C4-2B (cell line): Measurements from ENCODE around the gene C5orf58.

Experiments
- H3K27ac ChIP-seq: fragments of 450-650 bp; 2 replicates; pipeline ENCODE4 v1.5.1; 2017
- CTCF ChIP-seq: fragments of 450-650 bp; conservative IDR thresholded peaks from 2 replicates; pipeline ENCODE4 v1.5.1; 2017; ENCODE audit warnings: mild to moderate bottlenecking
- ZFX ChIP-seq: fragments of 450-650 bp; IDR thresholded peaks from 2 replicates; pipeline ENCODE4 v1.6.1; 2017

C5orf58 gene

GRCh38 chr5:170275376-170275994 lies 42.7 kb downstream of the C5orf58 start:
- TF ChIP-seq CTCF (no peak), ZFX (no peak)

GRCh38 chr5:170276140-170276539 lies 43.4 kb downstream of the C5orf58 start:
- TF ChIP-seq CTCF, result no peak
- no peak for TF ChIP-seq ZFX
- H3K27ac ChIP-seq, result no peak overlapping the region

More at GRCh38 chr5:170275376-170275994, 42.7 kb downstream of the C5orf58 start:
- H3K27ac ChIP-seq, result no peak overlapping the region

GRCh38 chr5:170277867-170278281 lies 45.1 kb downstream of the C5orf58 start:
- TF ChIP-seq CTCF (no peak), ZFX (no peak)
- H3K27ac ChIP-seq, result no peak overlapping the region

- H3K27ac ChIP-seq, result no peak overlapping the region
- TF ChIP-seq ZFX, result no peak
- TF ChIP-seq CTCF, result no peak
Measured at GRCh38 chr5:170278611-170279458, 46.0 kb downstream of the C5orf58 start.

- no peak overlapping the region for H3K27ac ChIP-seq
- TF ChIP-seq CTCF (no peak), ZFX (no peak)
Measured at GRCh38 chr5:170279459-170279817, 46.7 kb downstream of the C5orf58 start.

- TF ChIP-seq ZFX (no peak), CTCF (no peak)
- H3K27ac ChIP-seq, result no peak overlapping the region
Measured at GRCh38 chr5:170280011-170280493, 47.3 kb downstream of the C5orf58 start.

- H3K27ac ChIP-seq, result no peak overlapping the region
- TF ChIP-seq ZFX (no peak), CTCF (no peak)
Measured at GRCh38 chr5:170283296-170283695, 50.5 kb downstream of the C5orf58 start.
